GM08714 (cell line): ENCODE data around the gene TRIML1.

Source experiments
- H3K4me3 ChIP-seq: fragments of 200-500 bp; sonication (Bioruptor generic); 2 replicates; pipeline ENCODE4 v1.5.1; 2014; ENCODE audit warnings: mild to moderate bottlenecking, low read length, inconsistent platforms
- ZNF274 ChIP-seq: IDR thresholded peaks from 2 replicates; pipeline ENCODE4 v1.6.1; 2012; ENCODE audit warnings: mild to moderate bottlenecking, low read depth, low read length

The TRIML1 gene

GRCh38 chr4:188139141-188139540 is at the start of gene TRIML1:
TRIML1 (plus strand) TSS chr4:188139441; CDS start chr4:188139559, 118 bp downstream.
- no peak within 1 kb of the TSS for H3K4me3 ChIP-seq
- TF ChIP-seq ZNF274: no peak

GRCh38 chr4:188092824-188093223 is 46.4 kb upstream of the TRIML1 start:
- TF ChIP-seq ZNF274: no peak
- no peak overlapping the region for H3K4me3 ChIP-seq

GRCh38 chr4:188106454-188106853 is 32.8 kb upstream of the TRIML1 start:
- no peak for TF ChIP-seq ZNF274

GRCh38 chr4:188107931-188108843 is 31.1 kb upstream of the TRIML1 start:
- no peak overlapping the region for H3K4me3 ChIP-seq
- TF ChIP-seq ZNF274: no peak

More at GRCh38 chr4:188106454-188106853, 32.8 kb upstream of the TRIML1 start:
- H3K4me3 ChIP-seq: no peak overlapping the region

- no peak for TF ChIP-seq ZNF274
- no peak within 1 kb of the TSS for H3K4me3 ChIP-seq
Measured at GRCh38 chr4:188109157-188109755, 30.0 kb upstream of the TRIML1 start, which contains the start of gene TRIML2. TRIML2 (minus strand) TSS chr4:188109603; CDS start chr4:188105368, 4,235 bp downstream.

- no peak for TF ChIP-seq ZNF274
- H3K4me3 ChIP-seq: no peak overlapping the region
Measured at GRCh38 chr4:188110036-188110435, 29.2 kb upstream of the TRIML1 start.

- no peak for TF ChIP-seq ZNF274
- H3K4me3 ChIP-seq: no peak overlapping the region
Measured at GRCh38 chr4:188110741-188111471, 28.3 kb upstream of the TRIML1 start.

GRCh38 chr4:188111955-188112354 is 27.3 kb upstream of the TRIML1 start:
- H3K4me3 ChIP-seq: no peak overlapping the region
- no peak for TF ChIP-seq ZNF274

- H3K4me3 ChIP-seq: no peak overlapping the region
- no peak for TF ChIP-seq ZNF274
Measured at GRCh38 chr4:188113156-188113555, 26.1 kb upstream of the TRIML1 start.

GRCh38 chr4:188117631-188118324 is 21.5 kb upstream of the TRIML1 start:
- no peak for TF ChIP-seq ZNF274
- H3K4me3 ChIP-seq: no peak overlapping the region

- H3K4me3 ChIP-seq: no peak overlapping the region
- no peak for TF ChIP-seq ZNF274
Measured at GRCh38 chr4:188121530-188121929, 17.7 kb upstream of the TRIML1 start.

GRCh38 chr4:188127214-188127874 is 11.9 kb upstream of the TRIML1 start:
- no peak overlapping the region for H3K4me3 ChIP-seq

GRCh38 chr4:188130355-188130754 is 8.9 kb upstream of the TRIML1 start:
- H3K4me3 ChIP-seq: no peak overlapping the region
- no peak for TF ChIP-seq ZNF274

More at GRCh38 chr4:188127214-188127874, 11.9 kb upstream of the TRIML1 start:
- TF ChIP-seq ZNF274: no peak
